Mucosa of gallbladder (tissue), 1 donor: ENCODE measurements around the gene IPO5. TPM values are rescaled to one million over a fixed set of nuclear protein-coding genes. Genes with fewer than 3 reads are reported as not detected.
A peak's percentile ranks its signal among the peaks of the same experiment; 100 is the strongest.
"Not testable (repeated sequence)": the region's sequence is repeated elsewhere in the genome, so short reads cannot be mapped to it uniquely, and the experiment has no call there.

ENCODE experiments used
- DNase-seq: peaks from one replicate; pipeline ENCODE4 v3.0.0-alpha.2; 2020; ENCODE audit warnings: low spot score
- total RNA-seq: library from RNA; stranded (reverse); gene quantifications from one replicate; pipeline ENCODE4 v1.2.1, GENCODE V29; 2021
- donor health status: DM: no; HTN: no; CAD: no.

The IPO5 gene
- total RNA-seq, 1 donor from 2014 or later: 101 TPM

DNA sequence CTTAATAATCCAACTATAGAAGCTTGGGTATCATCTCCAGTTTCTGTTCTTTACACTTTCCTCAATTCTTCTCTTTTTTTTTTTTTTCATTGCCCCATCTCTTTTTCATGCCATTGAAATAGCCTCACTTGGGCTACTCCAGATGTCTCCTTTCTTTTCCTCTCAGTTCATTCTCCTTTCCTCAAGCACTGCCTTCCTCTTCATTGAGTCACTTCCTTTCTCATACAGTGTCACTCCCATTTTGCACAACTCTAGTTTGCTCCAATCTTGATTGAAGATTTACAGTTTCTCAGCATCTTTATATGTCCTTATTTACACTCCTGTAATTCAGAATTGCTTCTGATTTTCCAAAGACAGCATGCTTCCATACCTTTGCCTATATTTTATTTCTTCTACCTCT is 61.3 kb downstream of the IPO5 start:
- no peak for DNase-seq

DNA sequence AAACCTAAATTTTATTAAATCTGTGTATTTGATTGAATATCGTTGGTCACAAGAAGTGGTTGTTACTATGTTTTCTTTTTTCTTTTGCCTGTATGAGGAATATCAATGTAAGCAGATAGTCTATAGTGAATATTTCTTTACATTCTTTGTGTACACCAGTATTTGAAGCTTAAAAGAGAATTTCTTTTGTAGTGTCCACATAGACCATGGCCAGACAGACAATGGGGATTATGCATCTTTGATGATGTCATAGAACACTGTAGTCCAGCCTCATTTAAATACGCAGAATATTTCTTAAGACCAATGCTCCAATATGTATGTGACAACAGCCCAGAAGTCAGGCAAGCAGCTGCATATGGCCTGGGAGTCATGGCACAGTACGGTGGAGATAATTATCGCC is 64.8 kb downstream of the IPO5 start:
- DNase-seq: no peak

DNA sequence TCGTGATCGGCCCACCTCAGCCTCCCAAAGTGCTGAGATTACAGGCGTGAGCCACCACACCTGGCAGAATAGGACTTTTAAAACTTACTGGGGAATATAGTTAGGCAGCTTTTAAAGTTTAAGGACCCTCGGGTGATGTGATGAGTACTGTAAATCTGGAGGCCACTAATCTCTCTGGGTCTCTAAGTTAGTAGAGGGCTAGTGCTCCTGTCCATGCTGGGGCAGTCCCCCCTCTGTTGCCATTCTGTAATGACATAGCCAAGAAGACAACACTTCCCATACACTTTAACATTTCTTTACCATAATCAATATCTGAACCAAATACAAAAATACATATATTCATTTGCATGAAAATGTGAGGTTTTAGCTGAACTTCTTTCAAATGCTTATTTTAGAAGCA is 65.7 kb downstream of the IPO5 start:
- no peak for DNase-seq

DNA sequence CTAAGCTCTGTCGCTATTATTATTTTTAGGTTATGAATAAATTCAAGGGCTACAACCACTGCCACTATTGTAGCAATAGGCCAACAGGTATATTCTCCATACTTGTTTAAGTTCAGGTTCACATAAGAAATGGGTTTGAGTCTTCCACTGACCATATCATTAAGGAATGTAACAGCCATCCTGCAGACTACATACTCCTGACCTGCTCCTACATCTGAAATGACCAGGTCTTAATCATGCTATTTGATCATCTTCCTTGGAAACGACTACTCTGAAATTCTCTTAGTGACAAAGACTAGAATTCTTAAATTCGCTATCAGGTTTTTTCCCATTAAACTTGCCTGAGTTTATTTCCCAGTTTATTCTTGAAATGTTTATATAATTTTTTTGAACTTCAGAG is 66.8 kb downstream of the IPO5 start:
- no peak for DNase-seq

DNA sequence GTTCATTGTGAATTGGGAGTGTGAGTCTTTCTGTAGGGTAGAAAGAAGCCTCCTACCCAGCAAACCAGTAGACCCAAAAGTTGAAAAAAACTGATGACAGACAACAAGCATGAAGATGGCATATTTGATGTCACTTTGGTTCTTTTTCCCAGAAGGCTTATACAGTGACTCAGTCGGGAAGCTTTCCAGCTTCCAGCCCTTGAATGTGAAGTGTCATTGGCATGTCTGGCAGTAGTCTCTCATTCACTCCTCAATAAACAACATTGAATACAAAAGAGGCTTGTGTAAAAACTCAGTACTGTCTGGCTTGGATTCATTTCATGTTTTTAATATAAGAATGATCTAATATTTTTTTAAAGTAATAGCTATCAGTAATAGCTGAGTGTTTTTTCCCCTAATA is 68.7 kb downstream of the IPO5 start:
- DNase-seq: no peak

- DNase-seq: no peak
These were observed 72.1 kb downstream of the IPO5 start for GRCh38 chr13:98025480-98026025.

DNA sequence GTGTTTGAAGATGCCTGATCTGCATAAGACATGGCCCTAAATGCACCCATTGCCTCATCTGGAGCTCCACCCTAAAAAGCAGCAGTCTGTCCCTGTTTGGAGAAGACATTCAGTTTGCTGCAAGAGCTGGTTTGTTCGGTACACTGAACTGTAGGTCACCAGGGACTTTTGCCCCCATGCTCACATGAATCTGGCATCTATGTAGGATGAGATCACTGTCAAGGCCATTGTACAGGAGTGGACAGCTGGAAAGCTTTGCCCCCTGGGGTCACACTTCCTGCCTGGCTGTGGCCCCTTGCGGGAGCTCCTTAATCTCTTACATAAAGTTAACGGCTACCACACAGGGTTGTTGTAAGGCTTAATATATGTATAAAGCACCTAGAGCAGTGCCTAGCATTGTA is 73.0 kb downstream of the IPO5 start:
- DNase-seq: no peak

DNA sequence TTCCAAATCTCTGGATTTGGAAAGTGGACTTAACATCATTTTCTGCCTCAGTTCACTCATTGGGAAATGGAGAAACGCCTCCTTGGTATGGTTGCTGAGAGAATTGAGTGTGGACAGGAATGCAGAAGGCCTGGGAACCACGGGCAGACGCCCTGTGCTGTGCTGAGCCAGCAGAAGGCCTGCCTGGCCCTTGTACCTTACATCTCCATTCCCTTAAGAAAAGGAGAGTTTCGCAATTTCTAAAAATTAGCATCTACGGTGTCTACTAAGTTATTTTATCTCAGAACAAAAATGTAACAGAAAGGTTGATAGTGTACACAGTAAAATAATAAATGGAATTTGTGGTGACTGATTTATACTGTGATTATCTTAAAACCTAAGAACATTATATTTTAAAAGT is 78.7 kb downstream of the IPO5 start:
- DNase-seq: no peak

DNA sequence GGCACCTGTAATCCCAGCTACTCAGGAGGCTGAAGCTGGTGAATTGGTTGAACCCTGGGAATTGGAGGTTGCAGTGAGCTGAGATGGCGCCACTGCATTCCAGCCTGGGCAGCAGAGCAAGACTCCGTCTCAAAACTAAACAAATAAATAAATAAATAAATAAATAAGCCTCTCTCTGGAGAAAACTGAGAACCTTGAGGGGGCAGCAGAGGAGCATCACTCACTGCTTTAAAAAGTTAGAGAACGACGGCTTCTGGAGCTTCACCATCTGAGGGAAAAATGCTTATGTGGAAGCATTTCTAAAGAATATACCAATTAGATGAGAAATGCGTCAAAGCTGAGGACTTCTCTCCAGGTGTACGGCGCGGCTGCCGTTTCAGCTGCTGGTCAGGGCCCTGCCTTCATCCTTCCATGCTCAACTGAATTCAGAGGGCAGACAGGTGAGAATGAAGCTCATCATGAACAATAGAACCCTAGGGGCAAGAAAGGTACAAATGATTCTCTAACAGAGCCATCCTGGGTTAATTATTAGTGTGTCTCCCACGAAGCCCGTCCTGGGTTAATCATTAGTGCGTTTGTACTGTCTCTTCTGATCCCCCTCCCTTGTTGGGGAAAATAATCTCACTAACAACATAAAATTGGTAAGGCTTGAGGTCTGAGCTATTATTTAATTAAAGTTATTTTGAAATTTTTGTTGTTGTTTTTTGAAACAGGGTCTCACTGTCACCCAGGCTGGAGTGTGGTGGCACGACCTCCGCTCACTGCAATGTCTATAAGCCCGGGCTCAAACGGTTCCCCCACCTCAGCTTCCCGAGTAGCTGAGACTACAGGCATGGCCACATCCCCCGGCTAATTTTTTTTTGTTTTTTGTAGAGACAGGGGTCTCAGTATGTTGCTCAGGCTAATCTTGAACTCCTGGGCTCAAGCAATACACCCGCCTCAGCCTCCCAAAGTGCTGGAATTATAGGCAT is 80.1 kb downstream of the IPO5 start:
- DNase-seq: peak; percentile 37

- DNase-seq: no peak
These were observed 81.9 kb downstream of the IPO5 start for GRCh38 chr13:98035373-98035772.

- not testable (repeated sequence) for DNase-seq
These were observed 83.3 kb downstream of the IPO5 start for GRCh38 chr13:98036564-98037302.

DNA sequence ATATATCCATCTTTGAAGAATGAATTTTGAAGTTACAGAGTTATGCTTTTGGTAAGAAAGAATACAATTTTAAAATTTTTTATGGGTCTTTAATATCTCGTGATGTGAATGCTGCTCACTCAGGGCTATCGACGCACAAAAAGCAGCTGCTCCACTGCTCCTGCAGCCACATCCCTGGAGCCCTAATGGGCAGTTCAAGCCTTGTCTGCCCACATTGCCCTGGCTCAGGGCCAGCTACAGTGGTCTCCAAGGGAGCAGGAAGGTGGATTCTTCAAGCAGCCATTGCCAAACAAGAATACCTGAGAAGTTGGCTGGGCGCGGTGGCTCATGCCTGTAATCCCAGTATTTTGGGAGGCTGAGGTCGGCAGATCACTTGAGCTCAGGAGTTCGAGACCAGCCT is 85.8 kb downstream of the IPO5 start:
- DNase-seq: no peak

- DNase-seq: no peak
These were observed 86.5 kb downstream of the IPO5 start for GRCh38 chr13:98039964-98040363.

- DNase-seq: no peak
These were observed 87.8 kb downstream of the IPO5 start for GRCh38 chr13:98041081-98041820.

GRCh38 chr13:98044301-98044700 is 90.8 kb downstream of the IPO5 start:
- DNase-seq: no peak

GRCh38 chr13:98047785-98048184 is 94.3 kb downstream of the IPO5 start:
- DNase-seq: not testable (repeated sequence)

- no peak for DNase-seq
These were observed 94.8 kb downstream of the IPO5 start for GRCh38 chr13:98048265-98048664.

- DNase-seq: no peak
These were observed 96.6 kb downstream of the IPO5 start for GRCh38 chr13:98050041-98050466.

- no peak for DNase-seq
These were observed 98.9 kb downstream of the IPO5 start for GRCh38 chr13:98052412-98052811.

DNA sequence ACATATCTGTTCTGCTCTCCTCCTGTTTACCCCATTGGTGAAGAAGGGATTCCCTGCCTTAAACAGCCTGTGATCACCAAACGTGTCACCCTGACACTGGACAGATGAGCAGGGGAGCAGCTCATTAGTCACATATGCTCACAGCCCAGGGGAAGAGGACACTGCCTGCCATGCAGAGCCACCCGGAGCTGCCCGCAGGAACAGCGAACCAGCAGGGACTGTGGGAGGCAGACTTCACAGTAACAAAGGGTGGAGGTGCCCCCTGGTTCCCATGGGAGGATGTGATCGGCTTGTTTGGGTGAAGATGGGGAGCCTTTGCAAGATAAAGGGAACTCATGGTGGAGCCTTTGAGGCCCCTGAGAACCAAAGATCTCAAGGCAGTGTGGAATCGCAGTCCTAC is 100.8 kb downstream of the IPO5 start:
- no peak for DNase-seq

DNA sequence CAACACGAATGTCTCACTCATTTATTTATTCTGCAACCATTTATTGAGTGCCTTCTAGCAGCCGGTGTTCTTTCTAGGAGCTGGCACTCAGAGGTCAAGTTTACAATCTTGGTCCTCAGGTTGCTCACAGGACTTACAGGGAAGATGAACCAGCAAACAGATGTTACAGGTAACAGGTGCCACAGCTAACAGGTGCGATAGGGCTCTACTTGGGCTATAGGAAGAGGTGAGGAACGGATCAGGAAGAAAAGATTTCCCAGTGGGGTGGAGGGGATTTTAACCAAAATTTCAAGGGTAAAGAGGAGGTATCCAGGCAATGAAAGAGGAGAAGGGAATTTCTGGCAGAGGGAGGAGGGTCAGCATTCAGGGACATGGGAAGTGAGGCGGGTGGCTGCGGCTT is 102.1 kb downstream of the IPO5 start:
- DNase-seq: no peak

DNA sequence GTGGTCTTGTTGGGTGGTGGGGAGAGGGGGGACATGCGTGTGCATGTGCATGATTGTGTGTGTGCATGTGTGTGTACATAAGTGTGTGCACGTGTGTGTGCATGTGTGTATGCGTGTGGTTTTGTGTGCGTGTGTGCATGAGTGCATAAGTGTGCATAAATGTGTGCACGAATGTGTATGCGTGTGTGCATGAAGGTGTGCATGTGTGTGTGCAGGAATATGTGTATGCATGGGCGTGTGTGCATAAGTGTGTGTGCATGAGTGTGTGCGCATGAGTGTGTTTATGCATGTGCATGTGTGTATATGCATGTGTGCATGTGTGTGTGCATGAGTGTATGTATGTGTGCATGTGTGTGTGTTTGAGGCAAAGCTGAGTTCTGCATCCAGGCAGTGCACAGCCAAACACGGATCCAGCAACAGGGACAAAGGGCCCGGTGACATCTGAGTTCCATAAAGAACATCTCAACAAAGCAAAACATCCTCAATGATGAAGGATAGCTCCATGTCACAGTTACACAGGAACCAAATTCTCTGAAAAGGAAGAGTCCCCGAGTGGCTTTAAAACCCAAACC is 103.5 kb downstream of the IPO5 start:
- DNase-seq: no peak
